Heart left ventricle (tissue), 16 donors: ENCODE measurements around the gene IFNA1. TPM values are rescaled to one million over a fixed set of nuclear protein-coding genes. Genes with fewer than 3 reads are reported as not detected.

Source experiments
- ATAC-seq, 4 donors: fragments of 200-7000 bp; cut with Tn5 transposase; one replicate each; pipeline ENCODE4 v1.9.1; 2020 to 2022; ENCODE audit warnings: moderate library complexity in 4 of 4, mild to moderate bottlenecking in 3 of 4, moderate number of reproducible peaks in 1 of 4
- DNase-seq, 5 donors: peaks; one replicate each; pipeline ENCODE4 v3.0.0-alpha.2; 2020
- H3K27ac ChIP-seq, 12 donors: fragments of 200-600 bp; sonication (generic) in 4 of 12; one replicate each; pipeline versions ENCODE4 v1.5.0 to v1.8.0; 2016 to 2022; ENCODE audit warnings: mild to moderate bottlenecking in 2 of 12
- H3K27me3 ChIP-seq, 9 donors: fragments of 200-600 bp; sonication (generic) in 2 of 9; one replicate each; pipeline versions ENCODE4 v1.5.1 to v1.8.0; 2016 to 2022; ENCODE audit warnings: mild to moderate bottlenecking in 3 of 9
- H3K36me3 ChIP-seq, 9 donors: fragments of 200-600 bp; sonication (generic) in 2 of 9; one replicate each; pipeline versions ENCODE4 v1.5.0 to v1.8.0; 2018 to 2022; ENCODE audit warnings: mild to moderate bottlenecking in 2 of 9
- H3K4me1 ChIP-seq, 12 donors: fragments of 200-600 bp; sonication (generic) in 4 of 12; one replicate each; pipeline versions ENCODE4 v1.5.0 to v1.8.0; 2016 to 2022; ENCODE audit warnings: mild to moderate bottlenecking in 3 of 12
- H3K4me3 ChIP-seq, 12 donors: fragments of 200-600 bp; sonication (generic) in 4 of 12; one replicate each; pipeline versions ENCODE4 v1.5.0 to v1.8.0; 2017 to 2022; ENCODE audit warnings: mild to moderate bottlenecking in 9 of 12, moderate library complexity in 4 of 12
- H3K9me3 ChIP-seq, 12 donors: fragments of 200-600 bp; sonication (generic) in 4 of 12; one replicate each; pipeline versions ENCODE4 v1.5.0 to v1.8.0; 2016 to 2022; ENCODE audit warnings: mild to moderate bottlenecking in 1 of 12
- POLR2A ChIP-seq, 2 donors: fragments of 450-650 bp; IDR thresholded peaks; one replicate each; pipeline ENCODE4 v1.6.1; 2017; ENCODE audit warnings: antibody characterized with exemption in 2 of 2, mild to moderate bottlenecking in 2 of 2, moderate library complexity in 2 of 2
- WGBS, 4 donors: extraction: QIAGEN DNeasy Blood & Tissue Kit in 2 of 4; methylation state at CpG; one replicate each; pipeline versions ENCODE4 v1.1.5 to v1.1.7; 2013 to 2018; 5-methylcytosine and 5-hydroxymethylcytosine counted together
- intact Hi-C, 10 donors: fragments of 100-400 bp; cut with DNase I; formaldehyde crosslinking; loops; one replicate each; pipeline versions ENCODE4 v1.11.1 to v1.14.2; 2022
- polyA plus RNA-seq, 2 donors: library from polyadenylated mRNA; stranded (reverse); fragments of 200-250 nt; gene quantifications; one replicate each; pipeline ENCODE4 v1.2.3, GENCODE V29; 2013
- total RNA-seq, 9 donors: library from RNA; depleted of rRNA in 2 of 9; stranded (reverse); fragments of >200 nt in 2 of 9; fragmentation: NEBNext Ultra II Directional in 3 of 9; extraction: Animal tissue kit (Norgen Biotek cat#: 25700) in 3 of 9; gene quantifications; one replicate each; pipeline versions ENCODE4 v1.1.0 to v1.2.4, GENCODE V29; 2016 to 2023
- TF ChIP-seq, protein P1 (sequence below), 12 donors: fragments of 200-600 bp; sonication (generic) in 4 of 12; IDR thresholded peaks; one replicate each; pipeline versions ENCODE4 v1.5.0 to v1.8.0; 2018 to 2022; ENCODE audit warnings: antibody characterized with exemption in 12 of 12, mild to moderate bottlenecking in 5 of 12
- donor health status: ischemic (EF 13 %, LVEDD 7.1; RV severe dilation, severe dysfunction).
- donor health status: healthy with polysubstance abuse.
- donor health status: DM: no; HTN: yes; CAD: no.
- donor health status: DM: no; HTN: no; CAD: no.
- donor health status: ischemic (EF 25% LVEDD 6.9; RV normal size, moderate dysfunction).
- donor health status: ischemic (EF 25% LVEDD 5.7; RV mildly dilated, moderate dysfunction).
- donor health status: healthy.
- donor health status: DM: yes; HTN: yes; CAD: no.
- donor health status: ischemic (EF 35%, LVEDD 5.7; RV mildly dilated, moderate dysfunction).
- donor health status: nonischemic (EF 11% LVEDD 7.7; RV severe dilation, severe dysfunction).
- donor health status: DM: yes; HTN: yes; CAD: no.
- donor health status: PGD.
- donor health status: ischemic (EF 29% LVEDD 5.4; RV normal size, mild dysfunction).
- donor health status: nonischemic (EF 23%, LVEDD 6.1; RV moderate dilation, normal function).

Gene IFNA1
- total and polyA plus RNA-seq, 11 donors = not detected

DNA sequence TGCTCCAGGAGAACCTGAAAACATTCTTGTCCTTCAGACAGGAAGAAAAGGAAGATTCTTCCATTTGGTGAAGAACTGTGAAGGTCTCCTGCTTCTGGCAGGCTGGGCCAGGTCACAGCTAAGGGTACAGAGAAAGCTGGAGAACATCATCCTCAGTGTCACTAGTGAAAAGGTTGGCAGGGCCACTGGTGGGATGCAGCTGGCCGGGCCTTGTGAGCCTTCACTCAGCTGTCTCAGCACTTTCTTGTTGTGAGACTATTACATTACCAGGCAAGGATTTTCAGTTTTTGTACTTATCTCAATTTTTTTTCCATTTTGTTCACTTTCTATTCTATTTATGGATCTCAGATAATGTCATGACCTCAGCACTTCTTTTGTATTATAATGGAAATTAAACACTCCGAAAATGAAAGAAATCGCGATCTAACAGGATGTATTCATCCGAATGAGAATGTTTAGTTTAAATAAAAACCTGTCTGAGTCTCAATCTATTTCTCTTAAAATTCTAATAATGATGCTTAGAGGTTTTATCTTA is 41.2 kb upstream of the IFNA1 start:
- WGBS, 4 donors = 71 to 80% (median 77%) methylated on average over 5 of the region's 5 CpGs
- no peaks in the 10 kb centered on the region for H3K36me3 ChIP-seq
- DNase-seq = no peak
- ATAC-seq = no peak
- intact Hi-C loops = loop anchor here in 8 of 10 donors (5.0 kb wide), 3 partner anchors 62 to 82 kb away; partner anchors contain the start of gene KLHL9 (in 2 of the 8)
- no peak overlapping the region for H3K27ac ChIP-seq
- H3K9me3 ChIP-seq = no peaks in the 10 kb centered on the region
- H3K4me1 ChIP-seq = peaks cover 0 to 24% (median 8%) of the 10 kb centered on the region in 12 donors
- H3K4me3 ChIP-seq = no peak overlapping the region
- TF ChIP-seq POLR2A (IDR thresholded peaks at IDR 0.05) = no peak
- TF ChIP-seq, protein P1, sequence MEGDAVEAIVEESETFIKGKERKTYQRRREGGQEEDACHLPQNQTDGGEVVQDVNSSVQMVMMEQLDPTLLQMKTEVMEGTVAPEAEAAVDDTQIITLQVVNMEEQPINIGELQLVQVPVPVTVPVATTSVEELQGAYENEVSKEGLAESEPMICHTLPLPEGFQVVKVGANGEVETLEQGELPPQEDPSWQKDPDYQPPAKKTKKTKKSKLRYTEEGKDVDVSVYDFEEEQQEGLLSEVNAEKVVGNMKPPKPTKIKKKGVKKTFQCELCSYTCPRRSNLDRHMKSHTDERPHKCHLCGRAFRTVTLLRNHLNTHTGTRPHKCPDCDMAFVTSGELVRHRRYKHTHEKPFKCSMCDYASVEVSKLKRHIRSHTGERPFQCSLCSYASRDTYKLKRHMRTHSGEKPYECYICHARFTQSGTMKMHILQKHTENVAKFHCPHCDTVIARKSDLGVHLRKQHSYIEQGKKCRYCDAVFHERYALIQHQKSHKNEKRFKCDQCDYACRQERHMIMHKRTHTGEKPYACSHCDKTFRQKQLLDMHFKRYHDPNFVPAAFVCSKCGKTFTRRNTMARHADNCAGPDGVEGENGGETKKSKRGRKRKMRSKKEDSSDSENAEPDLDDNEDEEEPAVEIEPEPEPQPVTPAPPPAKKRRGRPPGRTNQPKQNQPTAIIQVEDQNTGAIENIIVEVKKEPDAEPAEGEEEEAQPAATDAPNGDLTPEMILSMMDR (IDR thresholded peaks at IDR 0.05) = no peak
- peaks cover 0 to 86% (median 39%) of the 10 kb centered on the region in 9 donors for H3K27me3 ChIP-seq

DNA sequence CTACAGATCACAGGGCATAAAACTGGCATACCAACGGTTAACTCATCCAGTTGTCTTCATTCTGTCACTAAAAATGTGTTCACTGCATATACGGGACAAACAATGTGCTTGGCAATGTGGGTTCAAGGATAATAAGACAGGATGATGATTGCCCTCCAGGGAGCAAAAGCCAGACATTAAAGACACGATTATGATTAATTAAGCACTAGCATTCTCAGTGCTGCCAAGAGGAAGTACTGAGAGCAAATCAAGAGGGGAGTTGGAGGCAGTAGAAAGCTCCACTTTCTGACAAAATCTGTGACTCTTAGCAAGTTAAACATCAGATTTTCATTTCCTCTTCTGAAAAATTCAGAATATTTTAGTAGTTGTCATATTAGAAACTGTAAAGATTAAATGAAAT is 40.3 kb upstream of the IFNA1 start:
- 32 to 40% (median 37%) methylated on average over 3 of the region's 3 CpGs for WGBS, 4 donors
- Histone ChIP-seq H3K9me3 (no peaks in the 10 kb centered on the region), H3K4me3 (no peak overlapping the region), H3K4me1 (peaks cover 0 to 24% (median 8%) of the 10 kb centered on the region in 12 donors), H3K27ac (no peak overlapping the region), H3K36me3 (no peaks in the 10 kb centered on the region), H3K27me3 (peaks cover 0 to 87% (median 34%) of the 10 kb centered on the region in 9 donors)
- no peak for TF ChIP-seq POLR2A (IDR thresholded peaks at IDR 0.05)
- TF ChIP-seq, protein P1 (IDR thresholded peaks at IDR 0.05) = no peak
- intact Hi-C loops = loop anchor here in 8 of 10 donors (5.0 kb wide), 3 partner anchors 63 to 83 kb away; partner anchors contain the start of gene KLHL9 (in 2 of the 8)
- no peak for DNase-seq
- ATAC-seq = no peak

DNA sequence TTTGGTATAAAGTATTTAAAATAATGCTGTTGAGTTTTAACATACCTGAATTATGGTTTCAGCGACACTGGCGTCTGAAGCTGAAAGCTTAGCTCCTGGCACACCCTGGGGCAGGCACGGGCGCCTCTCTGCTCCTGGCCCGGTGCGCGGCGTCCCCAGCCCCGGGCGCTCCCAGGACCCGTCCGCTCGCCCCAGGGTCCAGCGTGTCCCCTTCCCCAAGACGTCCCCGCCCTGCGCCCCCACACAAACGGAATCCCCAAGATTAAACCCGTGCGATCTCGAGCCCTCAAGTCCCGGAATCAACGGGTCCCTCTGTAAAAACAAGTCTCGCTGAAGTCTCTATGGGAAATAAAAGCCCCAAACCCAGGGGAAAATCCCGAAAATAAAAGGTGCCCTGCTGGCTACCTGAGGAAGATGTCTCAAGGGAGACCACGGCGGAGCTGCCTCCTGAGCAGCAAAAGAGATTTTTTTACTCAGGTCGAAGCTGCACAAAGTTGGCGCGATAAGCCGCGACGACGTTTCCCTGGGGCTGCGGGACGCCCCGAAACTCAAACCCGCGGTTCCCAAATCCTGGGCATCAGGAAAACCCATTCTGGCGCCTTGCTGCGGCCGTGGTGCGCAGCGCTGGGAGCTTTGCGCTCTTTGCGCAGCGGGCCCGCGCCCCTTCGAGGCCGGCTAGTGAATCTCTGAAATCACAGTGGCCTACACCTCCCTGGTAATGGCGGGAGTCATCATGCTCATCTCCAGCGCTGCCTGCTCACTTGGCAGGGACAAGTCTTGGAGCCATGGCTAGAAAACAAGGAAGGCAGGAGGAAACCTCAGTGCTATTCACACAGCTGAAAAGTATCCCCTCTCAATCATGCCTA is 37.6 kb upstream of the IFNA1 start:
- ATAC-seq (no peak), DNase-seq (no peak)
- 2 to 3% (median 2%) methylated on average over 46 to 53 of the region's 53 CpGs for WGBS, 4 donors
- Histone ChIP-seq H3K27ac (no peak overlapping the region), H3K27me3 (peaks cover 0 to 67% (median 18%) of the 10 kb centered on the region in 9 donors), H3K36me3 (no peaks in the 10 kb centered on the region), H3K4me3 (peak overlapping the region in 11 of 12 donors; percentile 6 to 44 (median 27)), H3K4me1 (peaks cover 0 to 13% (median 7%) of the 10 kb centered on the region in 12 donors), H3K9me3 (no peaks in the 10 kb centered on the region)
- no peak for TF ChIP-seq POLR2A (IDR thresholded peaks at IDR 0.05)
- TF ChIP-seq, protein P1 (IDR thresholded peaks at IDR 0.05) = no peak
- intact Hi-C loops = no loop called here

DNA sequence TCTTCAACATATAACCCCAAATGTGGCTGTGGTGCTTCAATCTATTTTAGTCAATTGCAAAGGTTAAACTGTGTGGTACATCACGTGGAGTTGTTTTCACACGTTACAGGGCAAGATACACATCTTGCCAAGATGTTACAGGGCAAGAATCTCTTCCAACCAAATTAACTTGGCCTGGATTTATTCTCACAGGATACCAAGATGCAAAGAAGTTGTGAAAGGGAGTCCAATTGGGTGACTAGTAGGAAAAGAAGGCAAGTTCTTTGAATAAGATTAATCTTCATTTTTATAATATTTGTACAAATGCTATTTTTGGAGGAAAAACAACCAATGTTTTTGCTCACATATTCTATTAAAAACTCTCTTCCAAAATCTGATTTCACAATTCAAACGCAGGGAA is 36.1 kb upstream of the IFNA1 start:
- H3K36me3 ChIP-seq = no peaks in the 10 kb centered on the region
- DNase-seq = no peak
- peaks cover 0 to 13% (median 7%) of the 10 kb centered on the region in 12 donors for H3K4me1 ChIP-seq
- 52 to 64% (median 61%) methylated on average over 3 of the region's 3 CpGs for WGBS, 4 donors
- no peak for ATAC-seq
- TF ChIP-seq POLR2A (IDR thresholded peaks at IDR 0.05) = no peak
- TF ChIP-seq, protein P1 (IDR thresholded peaks at IDR 0.05) = no peak
- intact Hi-C loops = no loop called here
- no peaks in the 10 kb centered on the region for H3K9me3 ChIP-seq
- H3K27me3 ChIP-seq = peaks cover 0 to 59% (median 17%) of the 10 kb centered on the region in 9 donors
- H3K4me3 ChIP-seq = no peak overlapping the region
- no peak overlapping the region for H3K27ac ChIP-seq
